HG03378 (cell line): Measurements from ENCODE around the gene REL.
"Not testable (repeated sequence)": the region's sequence is repeated elsewhere in the genome, so short reads cannot be mapped to it uniquely, and the experiment has no call there.

Experiments
- ATAC-seq: cut with Tn5 transposase; IDR thresholded peaks from one replicate; pipeline ENCODE4 v1.9.1; 2021; ENCODE audit warnings: mild to moderate bottlenecking, moderate library complexity; ENCODE audit not compliant: unreplicated experiment

Gene REL

GRCh38 chr2:60881047-60881932, at the start of gene REL:
REL (plus strand) TSS chr2:60881574; CDS start chr2:60881841, 267 bp downstream.
- ATAC-seq, result peak; percentile 56

- no peak for ATAC-seq
Measured at GRCh38 chr2:60831921-60832320, 49.5 kb upstream of the REL start.

GRCh38 chr2:60832621-60833020, 48.8 kb upstream of the REL start:
- ATAC-seq, result no peak

GRCh38 chr2:60834270-60834717, 47.1 kb upstream of the REL start:
- ATAC-seq, result peak; percentile 61

GRCh38 chr2:60836491-60836890, 44.9 kb upstream of the REL start:
- no peak for ATAC-seq

GRCh38 chr2:60837123-60837522, 44.3 kb upstream of the REL start:
- no peak for ATAC-seq

- ATAC-seq, result no peak
Measured at GRCh38 chr2:60838481-60838880, 42.9 kb upstream of the REL start.

- peak; percentile 51 for ATAC-seq
Measured at GRCh38 chr2:60839126-60839813, 42.1 kb upstream of the REL start.

GRCh38 chr2:60840880-60841279, 40.5 kb upstream of the REL start:
- ATAC-seq, result peak; percentile 53

- no peak for ATAC-seq
Measured at GRCh38 chr2:60843006-60843405, 38.4 kb upstream of the REL start.

- no peak for ATAC-seq
Measured at GRCh38 chr2:60844105-60844504, 37.3 kb upstream of the REL start.

- no peak for ATAC-seq
Measured at GRCh38 chr2:60847854-60848253, 33.5 kb upstream of the REL start.

GRCh38 chr2:60849187-60849586, 32.2 kb upstream of the REL start:
- no peak for ATAC-seq

- no peak for ATAC-seq
Measured at GRCh38 chr2:60852282-60852860, 29.0 kb upstream of the REL start.

GRCh38 chr2:60853531-60853930, 27.8 kb upstream of the REL start:
- no peak for ATAC-seq

GRCh38 chr2:60855989-60856669, 25.2 kb upstream of the REL start:
- ATAC-seq, result no peak

- no peak for ATAC-seq
Measured at GRCh38 chr2:60857056-60857455, 24.3 kb upstream of the REL start.

GRCh38 chr2:60858897-60859311, 22.5 kb upstream of the REL start:
- ATAC-seq, result no peak

- no peak for ATAC-seq
Measured at GRCh38 chr2:60861736-60862135, 19.6 kb upstream of the REL start.

GRCh38 chr2:60862642-60863041, 18.7 kb upstream of the REL start:
- no peak for ATAC-seq

- not testable (repeated sequence) for ATAC-seq
Measured at GRCh38 chr2:60865361-60865760, 16.0 kb upstream of the REL start.
